ENCODE data around the gene TMCC1.
"Not testable (repeated sequence)": the region's sequence is repeated elsewhere in the genome, so short reads cannot be mapped to it uniquely, and the experiment has no call there.

TMCC1 gene

DNA sequence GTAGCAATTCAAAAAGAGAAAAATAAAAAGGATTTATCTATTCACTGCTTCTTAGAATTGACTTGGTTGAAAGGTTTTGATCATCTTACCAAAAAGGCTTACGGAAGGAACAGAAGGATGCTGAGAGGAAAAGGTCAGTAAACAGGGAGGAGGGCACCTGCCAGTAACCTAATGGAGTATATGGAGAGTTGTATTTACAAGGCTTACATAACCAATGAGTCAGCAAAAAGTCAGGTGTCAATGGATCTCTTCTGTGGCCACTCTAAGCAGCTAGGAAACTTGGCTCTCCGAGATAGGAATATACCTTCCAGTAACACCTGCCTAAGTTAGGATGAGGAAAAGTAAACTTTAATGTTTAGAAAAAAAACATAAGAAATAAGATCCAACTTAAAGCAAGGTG, 206.6 kb downstream of the TMCC1 start:
- TF ChIP-seq CTCF (conservative IDR thresholded peaks at IDR 0.05; ENCODE audit: low read depth, low read length): no peak
- Histone ChIP-seq H3K4me3 (IDR thresholded peaks at IDR 0.05; ENCODE audit: insufficient read depth, low read depth, low read length) (no peak overlapping the region), H3K27ac (no peak overlapping the region), H4K20me1 (ENCODE audit: insufficient read depth) (no peaks in the 10 kb centered on the region), H3K79me2 (ENCODE audit: insufficient read depth, low read depth) (no peaks in the 10 kb centered on the region), H2AFZ (ENCODE audit: low read depth) (no peak overlapping the region), H3K9ac (no peak overlapping the region), H3K4me1 (ENCODE audit: low read depth, poor library complexity, severe bottlenecking) (peaks cover 18% of the 10 kb centered on the region), H3K27me3 (ENCODE audit: insufficient read depth, low read depth) (no peaks in the 10 kb centered on the region), H3K36me3 (ENCODE audit: insufficient read depth) (no peaks in the 10 kb centered on the region), H3K4me2 (no peak overlapping the region)

GRCh38 chr3:129684270-129684669, 209.2 kb downstream of the TMCC1 start:
- peaks cover 9% of the 10 kb centered on the region for H3K4me1 ChIP-seq (ENCODE audit: low read depth, poor library complexity, severe bottlenecking)

GRCh38 chr3:129683201-129683600, 210.3 kb downstream of the TMCC1 start:
- no peak for TF ChIP-seq CTCF (conservative IDR thresholded peaks at IDR 0.05; ENCODE audit: low read depth, low read length)
- no peak overlapping the region for H3K4me2 ChIP-seq
- no peaks in the 10 kb centered on the region for H4K20me1 ChIP-seq (ENCODE audit: insufficient read depth)
- no peak overlapping the region for H3K9ac ChIP-seq
- no peaks in the 10 kb centered on the region for H3K79me2 ChIP-seq (ENCODE audit: insufficient read depth, low read depth)
- H3K4me1 ChIP-seq (ENCODE audit: low read depth, poor library complexity, severe bottlenecking): peaks cover 9% of the 10 kb centered on the region
- no peak overlapping the region for H3K4me3 ChIP-seq (IDR thresholded peaks at IDR 0.05; ENCODE audit: insufficient read depth, low read depth, low read length)
- H2AFZ ChIP-seq (ENCODE audit: low read depth): no peak overlapping the region
- no peaks in the 10 kb centered on the region for H3K36me3 ChIP-seq (ENCODE audit: insufficient read depth)
- H3K27ac ChIP-seq: no peak overlapping the region
- no peaks in the 10 kb centered on the region for H3K27me3 ChIP-seq (ENCODE audit: insufficient read depth, low read depth)

More at GRCh38 chr3:129684270-129684669, 209.2 kb downstream of the TMCC1 start:
- H3K9ac ChIP-seq: no peak overlapping the region
- no peaks in the 10 kb centered on the region for H3K36me3 ChIP-seq (ENCODE audit: insufficient read depth)
- no peak overlapping the region for H3K4me2 ChIP-seq
- H3K27me3 ChIP-seq (ENCODE audit: insufficient read depth, low read depth): no peaks in the 10 kb centered on the region
- H3K4me3 ChIP-seq (IDR thresholded peaks at IDR 0.05; ENCODE audit: insufficient read depth, low read depth, low read length): no peak overlapping the region
- H4K20me1 ChIP-seq (ENCODE audit: insufficient read depth): no peaks in the 10 kb centered on the region
- no peak for TF ChIP-seq CTCF (conservative IDR thresholded peaks at IDR 0.05; ENCODE audit: low read depth, low read length)
- H3K27ac ChIP-seq: no peak overlapping the region
- H3K79me2 ChIP-seq (ENCODE audit: insufficient read depth, low read depth): no peaks in the 10 kb centered on the region
- H2AFZ ChIP-seq (ENCODE audit: low read depth): no peak overlapping the region

DNA sequence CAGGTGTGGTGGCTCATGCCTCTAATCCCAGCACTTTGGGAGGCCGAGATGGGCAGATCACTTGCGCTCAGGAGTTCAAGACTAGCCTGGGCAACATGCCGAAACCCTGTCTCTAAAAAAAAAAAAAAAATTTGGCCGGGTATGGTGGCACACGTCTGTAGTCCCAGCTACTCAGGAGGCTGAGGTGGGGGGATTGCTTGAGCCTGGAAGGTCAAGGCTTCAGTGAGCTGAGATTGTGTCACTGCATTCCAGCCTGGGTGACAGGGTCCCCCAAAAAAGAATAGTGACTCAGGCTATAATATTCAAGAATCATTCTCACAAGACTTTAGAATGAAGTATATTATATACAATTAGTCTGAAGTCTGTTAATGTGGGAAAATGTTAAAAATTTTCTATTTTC, 216.5 kb downstream of the TMCC1 start:
- no peak for TF ChIP-seq CTCF (conservative IDR thresholded peaks at IDR 0.05; ENCODE audit: low read depth, low read length)
- H2AFZ ChIP-seq (ENCODE audit: low read depth): no peak overlapping the region
- no peaks in the 10 kb centered on the region for H4K20me1 ChIP-seq (ENCODE audit: insufficient read depth)
- H3K4me2 ChIP-seq: no peak overlapping the region
- H3K27ac ChIP-seq: no peak overlapping the region
- no peak overlapping the region for H3K4me3 ChIP-seq (IDR thresholded peaks at IDR 0.05; ENCODE audit: insufficient read depth, low read depth, low read length)
- no peaks in the 10 kb centered on the region for H3K27me3 ChIP-seq (ENCODE audit: insufficient read depth, low read depth)
- no peak overlapping the region for H3K9ac ChIP-seq
- H3K36me3 ChIP-seq (ENCODE audit: insufficient read depth): no peaks in the 10 kb centered on the region
- H3K79me2 ChIP-seq (ENCODE audit: insufficient read depth, low read depth): no peaks in the 10 kb centered on the region
- H3K4me1 ChIP-seq (ENCODE audit: low read depth, poor library complexity, severe bottlenecking): no peaks in the 10 kb centered on the region

GRCh38 chr3:129674798-129675123, 218.8 kb downstream of the TMCC1 start:
- not testable (repeated sequence) for H3K36me3 ChIP-seq (ENCODE audit: insufficient read depth); H3K27ac ChIP-seq; H3K27me3 ChIP-seq (ENCODE audit: insufficient read depth, low read depth); H2AFZ ChIP-seq (ENCODE audit: low read depth); H3K4me1 ChIP-seq (ENCODE audit: low read depth, poor library complexity, severe bottlenecking); H3K9ac ChIP-seq; H4K20me1 ChIP-seq (ENCODE audit: insufficient read depth); H3K4me2 ChIP-seq; H3K4me3 ChIP-seq (IDR thresholded peaks at IDR 0.05; ENCODE audit: insufficient read depth, low read depth, low read length); H3K79me2 ChIP-seq (ENCODE audit: insufficient read depth, low read depth)

Data from KMS-11 (cell line).